Activated B cell treated with CpG ODN at 0.5 μM for 24 hours (primary cell): ENCODE results near the gene TOGARAM1. TPM values are rescaled to one million over a fixed set of nuclear protein-coding genes. Genes with fewer than 3 reads are reported as not detected.

ENCODE experiments used
- ATAC-seq: fragments of 200-7000 bp; cut with Tn5 transposase; one replicate; pipeline ENCODE4 v1.10.0; 2021; ENCODE audit warnings: low read depth, mild to moderate bottlenecking, moderate library complexity
- CTCF ChIA-PET: fragments of 350-600 bp; sonication (Branson Sonifier 250); formaldehyde crosslinking; loops from one replicate; lab custom pipeline; 2021; ENCODE audit warnings: antibody characterized with exemption; lab: Charles Lee
- POLR2A ChIA-PET: fragments of 350-600 bp; sonication (Branson Sonifier 250); formaldehyde crosslinking; loops from one replicate; lab custom pipeline; 2021; ENCODE audit warnings: antibody characterized with exemption; lab: Charles Lee
- DNase-seq: peaks from one replicate; pipeline ENCODE4 v3.0.0; 2022
- H3K27ac Mint-ChIP-seq: one replicate; pipeline ENCODE4 v1.8.0; 2020; ENCODE audit warnings: mixed read lengths
- H3K27me3 Mint-ChIP-seq: one replicate; pipeline ENCODE4 v1.8.0; 2021; ENCODE audit warnings: mixed read lengths
- H3K36me3 Mint-ChIP-seq: one replicate; pipeline ENCODE4 v1.8.0; 2021; ENCODE audit warnings: low read depth, mixed read lengths
- H3K4me1 Mint-ChIP-seq: one replicate; pipeline ENCODE4 v1.8.0; 2021; ENCODE audit warnings: mixed read lengths
- H3K4me3 Mint-ChIP-seq: one replicate; pipeline ENCODE4 v1.8.0; 2020; ENCODE audit warnings: mild to moderate bottlenecking, mixed read lengths
- H3K9me3 Mint-ChIP-seq: one replicate; pipeline ENCODE4 v1.8.0; 2020; ENCODE audit warnings: mixed read lengths
- CTCF ChIP-seq: fragments of 200-600 bp; IDR thresholded peaks from one replicate; pipeline ENCODE4 v1.8.0; 2022; ENCODE audit warnings: antibody characterized with exemption, mild to moderate bottlenecking
- intact Hi-C: fragments of 100-400 bp; cut with micrococcal nuclease; formaldehyde crosslinking; loops from one replicate; pipeline ENCODE4 v1.15.1; 2024
- total RNA-seq: library from RNA; stranded (reverse); gene quantifications from 2 replicates; pipeline ENCODE4 v1.2.3, GENCODE V29; 2022

The TOGARAM1 gene
- total RNA-seq, 1 donor from 2014 or later, result 16.9 TPM

DNA sequence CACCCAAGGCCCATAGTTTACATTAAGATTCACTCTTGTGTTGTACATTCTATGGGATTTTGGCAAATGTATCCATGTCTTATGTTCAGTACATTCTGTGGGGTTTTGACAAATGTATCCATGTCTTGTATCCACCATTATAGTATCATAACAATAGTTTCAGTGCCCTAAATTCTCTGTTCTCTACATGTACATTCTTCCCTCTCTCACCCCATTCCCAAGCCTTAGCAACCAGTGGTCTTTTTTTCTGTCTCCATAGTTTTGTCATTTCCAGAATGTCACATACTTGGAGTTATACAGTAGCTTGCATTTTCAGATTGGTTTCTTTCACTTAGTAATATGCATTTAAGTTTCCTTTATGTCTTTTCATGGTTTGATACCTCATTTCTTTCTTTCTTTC is 6.7 kb downstream of the TOGARAM1 start:
- DNase-seq (no peak), ATAC-seq (no peak)
- peaks cover 54% of the 10 kb centered on the region for H3K36me3 Mint-ChIP-seq
- peaks cover 36% of the 10 kb centered on the region for H3K9me3 Mint-ChIP-seq
- no peaks in the 10 kb centered on the region for H3K27me3 Mint-ChIP-seq
- intact Hi-C loops, result no loop called here
- H3K27ac Mint-ChIP-seq, result no peak overlapping the region
- ChIA-PET POLR2A (interaction anchor here (0.5 kb wide), 1 partner anchor 177 kb away, joined by 4 read pairs; no protein-coding TSS in a partner anchor), CTCF (no interaction called here)
- TF ChIP-seq CTCF, result no peak
- no peak overlapping the region for H3K4me3 Mint-ChIP-seq
- H3K4me1 Mint-ChIP-seq, result peaks cover 79% of the 10 kb centered on the region

DNA sequence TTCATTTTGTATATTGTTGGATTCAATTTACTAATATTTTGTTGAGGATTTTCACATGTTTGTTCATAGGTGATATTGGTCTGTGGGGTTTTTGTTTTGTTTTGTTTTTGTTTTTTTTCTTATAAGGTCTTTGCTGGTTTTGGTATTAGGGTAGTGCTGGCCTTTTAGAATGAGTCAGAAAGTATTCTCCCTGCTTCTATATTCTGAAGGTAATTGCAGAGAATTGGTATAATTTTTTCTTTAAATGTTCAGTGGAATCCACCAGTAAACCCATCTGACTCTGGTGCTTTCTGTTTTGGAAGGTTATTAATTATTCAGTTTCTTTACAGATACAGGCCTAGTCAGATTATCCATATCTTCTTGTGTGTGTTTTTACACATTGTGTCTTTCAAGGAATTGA is 8.9 kb downstream of the TOGARAM1 start:
- H3K27ac Mint-ChIP-seq, result no peak overlapping the region
- H3K27me3 Mint-ChIP-seq, result no peaks in the 10 kb centered on the region
- POLR2A ChIA-PET, result no interaction called here
- intact Hi-C loops, result no loop called here
- peaks cover 24% of the 10 kb centered on the region for H3K9me3 Mint-ChIP-seq
- H3K4me1 Mint-ChIP-seq, result peaks cover 64% of the 10 kb centered on the region
- H3K4me3 Mint-ChIP-seq, result no peak overlapping the region
- peaks cover 52% of the 10 kb centered on the region for H3K36me3 Mint-ChIP-seq
- DNase-seq (no peak), ATAC-seq (no peak)
- TF ChIP-seq CTCF, result no peak
- CTCF ChIA-PET, result no interaction called here

DNA sequence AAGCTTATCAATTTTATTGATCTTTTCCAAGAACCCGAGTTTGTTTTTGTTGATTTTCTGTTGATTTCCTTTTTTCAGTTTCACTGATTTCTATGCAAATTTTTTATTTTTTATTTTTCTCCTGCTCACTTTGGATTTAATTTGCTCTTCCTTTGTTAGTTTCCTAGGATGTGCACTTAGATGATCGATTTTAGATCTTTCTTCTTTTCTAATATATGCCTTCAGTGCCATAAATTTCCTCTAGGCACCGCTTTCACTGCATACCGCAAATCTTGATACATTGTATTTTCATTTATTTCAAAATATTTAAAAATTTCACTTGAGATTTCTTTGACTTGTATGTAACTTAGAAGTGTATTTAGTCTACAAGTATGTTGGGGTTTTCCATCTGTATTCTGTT is 9.5 kb downstream of the TOGARAM1 start:
- Mint-ChIP-seq H3K9me3 (peaks cover 24% of the 10 kb centered on the region), H3K27me3 (no peaks in the 10 kb centered on the region), H3K36me3 (peaks cover 52% of the 10 kb centered on the region), H3K27ac (no peak overlapping the region), H3K4me1 (peaks cover 62% of the 10 kb centered on the region), H3K4me3 (no peak overlapping the region)
- CTCF ChIA-PET, result no interaction called here
- no peak for ATAC-seq
- POLR2A ChIA-PET, result no interaction called here
- intact Hi-C loops, result no loop called here
- no peak for DNase-seq
- no peak for TF ChIP-seq CTCF

DNA sequence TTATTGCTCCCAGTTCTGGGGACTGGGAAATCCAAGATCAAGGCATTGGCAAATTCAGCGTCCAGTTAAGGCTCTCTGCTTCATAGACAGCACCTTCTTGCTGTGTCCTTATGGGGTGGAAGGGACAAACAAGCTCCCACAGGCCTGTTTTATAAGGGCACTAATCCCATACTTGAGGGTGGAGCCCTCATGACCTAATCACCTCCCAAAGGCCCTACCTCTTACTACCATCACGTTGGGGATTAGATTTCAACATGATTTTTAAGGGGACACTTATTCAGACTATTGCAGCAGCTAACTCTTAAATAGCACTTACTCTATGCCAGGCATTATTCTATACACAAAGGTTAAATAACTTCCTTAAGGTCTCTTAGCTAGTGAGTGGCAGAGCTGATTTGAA is 17.3 kb downstream of the TOGARAM1 start:
- CTCF ChIA-PET, result no interaction called here
- no peak for TF ChIP-seq CTCF
- peaks cover 2% of the 10 kb centered on the region for H3K36me3 Mint-ChIP-seq

GRCh38 chr14:44979740-44980356 is 17.9 kb downstream of the TOGARAM1 start:
- Mint-ChIP-seq H3K27ac (no peak overlapping the region), H3K9me3 (no peaks in the 10 kb centered on the region), H3K27me3 (no peaks in the 10 kb centered on the region), H3K4me1 (peaks cover 2% of the 10 kb centered on the region), H3K36me3 (no peaks in the 10 kb centered on the region), H3K4me3 (no peak overlapping the region)
- ChIA-PET POLR2A (no interaction called here), CTCF (no interaction called here)
- intact Hi-C loops, result no loop called here
- DNase-seq (no peak), ATAC-seq (no peak)
- no peak for TF ChIP-seq CTCF

More for the DNA sequence above, 17.3 kb downstream of the TOGARAM1 start:
- Mint-ChIP-seq H3K4me3 (no peak overlapping the region), H3K4me1 (peaks cover 2% of the 10 kb centered on the region), H3K9me3 (no peaks in the 10 kb centered on the region), H3K27me3 (no peaks in the 10 kb centered on the region), H3K27ac (no peak overlapping the region)
- intact Hi-C loops, result no loop called here
- POLR2A ChIA-PET, result interaction anchor here (0.6 kb wide), 1 partner anchor 157 kb away, joined by 4 read pairs; no protein-coding TSS in a partner anchor
- no peak for DNase-seq
- no peak for ATAC-seq
